GM18858 (cell line): ENCODE results near the gene NR1H3.

Source experiments
- ATAC-seq: cut with Tn5 transposase; IDR thresholded peaks from one replicate; pipeline ENCODE4 v1.9.1; 2021; ENCODE audit not compliant: unreplicated experiment

NR1H3 gene

GRCh38 chr11:47269002-47269828 is 11.4 kb downstream of the NR1H3 start:
- peak; percentile 29 for ATAC-seq

GRCh38 chr11:47269829-47270305 is 12.1 kb downstream of the NR1H3 start, which contains the start of gene MADD:
Gene MADD (plus strand): TSS chr11:47270133.
- peak; percentile 53 for ATAC-seq

GRCh38 chr11:47270331-47271271 is 12.8 kb downstream of the NR1H3 start:
- ATAC-seq, result no peak

- no peak for ATAC-seq
Observed at GRCh38 chr11:47271328-47271727, 13.5 kb downstream of the NR1H3 start.

- no peak for ATAC-seq
Observed at GRCh38 chr11:47271961-47272661, 14.3 kb downstream of the NR1H3 start.

GRCh38 chr11:47272706-47273105 is 14.9 kb downstream of the NR1H3 start:
- ATAC-seq, result no peak

GRCh38 chr11:47274495-47275235 is 16.9 kb downstream of the NR1H3 start:
- no peak for ATAC-seq

GRCh38 chr11:47276923-47277322 is 19.1 kb downstream of the NR1H3 start:
- ATAC-seq, result no peak

- no peak for ATAC-seq
Observed at GRCh38 chr11:47278058-47278457, 20.3 kb downstream of the NR1H3 start.

- no peak for ATAC-seq
Observed at GRCh38 chr11:47278769-47279168, 21.0 kb downstream of the NR1H3 start.

- no peak for ATAC-seq
Observed at GRCh38 chr11:47280099-47280498, 22.3 kb downstream of the NR1H3 start.

- no peak for ATAC-seq
Observed at GRCh38 chr11:47280860-47281259, 23.1 kb downstream of the NR1H3 start.

GRCh38 chr11:47282462-47282861 is 24.7 kb downstream of the NR1H3 start:
- no peak for ATAC-seq

GRCh38 chr11:47284151-47284550 is 26.4 kb downstream of the NR1H3 start:
- no peak for ATAC-seq

GRCh38 chr11:47285969-47286770 is 28.4 kb downstream of the NR1H3 start:
- ATAC-seq, result no peak

GRCh38 chr11:47288066-47288465 is 30.3 kb downstream of the NR1H3 start:
- no peak for ATAC-seq

- ATAC-seq, result no peak
Observed at GRCh38 chr11:47289856-47290255, 32.1 kb downstream of the NR1H3 start.

GRCh38 chr11:47295385-47295784 is 37.6 kb downstream of the NR1H3 start:
- ATAC-seq, result no peak

- ATAC-seq, result no peak
Observed at GRCh38 chr11:47296045-47296444, 38.2 kb downstream of the NR1H3 start.

- ATAC-seq, result no peak
Observed at GRCh38 chr11:47299078-47299477, 41.3 kb downstream of the NR1H3 start.
